ENCODE results near the gene POLR2F. TPM values are rescaled to one million over a fixed set of nuclear protein-coding genes. Genes with fewer than 3 reads are reported as not detected.

Gene POLR2F
- total RNA-seq, 4 donors from 2014 or later: 31.5 to 63.8 (median 43.3) TPM

DNA sequence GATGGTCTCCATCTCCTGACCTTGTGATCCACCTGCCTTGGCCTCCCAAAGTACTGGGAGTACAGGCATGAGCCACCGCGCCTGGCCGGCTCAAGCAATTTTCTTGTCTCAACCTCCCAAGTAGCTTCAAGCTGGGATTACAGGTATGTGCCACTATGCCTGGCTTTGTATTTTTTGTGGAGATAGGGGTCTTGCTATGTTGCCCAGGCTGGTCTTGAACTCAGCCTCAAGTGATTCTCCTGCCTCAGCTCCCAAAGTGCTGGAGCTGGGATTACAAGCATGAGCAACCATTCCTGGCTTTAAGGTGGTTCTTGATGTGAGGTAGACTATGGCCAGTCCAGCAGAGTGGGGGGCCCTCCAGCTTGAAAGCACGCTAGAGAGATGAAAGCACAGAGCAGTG, 7.6 kb downstream of the POLR2F start:
- no peaks in the 10 kb centered on the region for H3K9me3 ChIP-seq
- H3K27ac ChIP-seq: no peak overlapping the region
- no peak for TF ChIP-seq POLR2A (IDR thresholded peaks at IDR 0.05)
- TF ChIP-seq, protein P1, sequence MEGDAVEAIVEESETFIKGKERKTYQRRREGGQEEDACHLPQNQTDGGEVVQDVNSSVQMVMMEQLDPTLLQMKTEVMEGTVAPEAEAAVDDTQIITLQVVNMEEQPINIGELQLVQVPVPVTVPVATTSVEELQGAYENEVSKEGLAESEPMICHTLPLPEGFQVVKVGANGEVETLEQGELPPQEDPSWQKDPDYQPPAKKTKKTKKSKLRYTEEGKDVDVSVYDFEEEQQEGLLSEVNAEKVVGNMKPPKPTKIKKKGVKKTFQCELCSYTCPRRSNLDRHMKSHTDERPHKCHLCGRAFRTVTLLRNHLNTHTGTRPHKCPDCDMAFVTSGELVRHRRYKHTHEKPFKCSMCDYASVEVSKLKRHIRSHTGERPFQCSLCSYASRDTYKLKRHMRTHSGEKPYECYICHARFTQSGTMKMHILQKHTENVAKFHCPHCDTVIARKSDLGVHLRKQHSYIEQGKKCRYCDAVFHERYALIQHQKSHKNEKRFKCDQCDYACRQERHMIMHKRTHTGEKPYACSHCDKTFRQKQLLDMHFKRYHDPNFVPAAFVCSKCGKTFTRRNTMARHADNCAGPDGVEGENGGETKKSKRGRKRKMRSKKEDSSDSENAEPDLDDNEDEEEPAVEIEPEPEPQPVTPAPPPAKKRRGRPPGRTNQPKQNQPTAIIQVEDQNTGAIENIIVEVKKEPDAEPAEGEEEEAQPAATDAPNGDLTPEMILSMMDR (IDR thresholded peaks at IDR 0.05): no peak
- no peak overlapping the region for H3K4me3 ChIP-seq
- H3K27me3 ChIP-seq: no peaks in the 10 kb centered on the region
- no peak for DNase-seq
- no peaks in the 10 kb centered on the region for H3K4me1 ChIP-seq
- intact Hi-C loops (cut with DNase I; ENCODE audit: low total_unique reads): no loop called here
- no peaks in the 10 kb centered on the region for H3K36me3 ChIP-seq

DNA sequence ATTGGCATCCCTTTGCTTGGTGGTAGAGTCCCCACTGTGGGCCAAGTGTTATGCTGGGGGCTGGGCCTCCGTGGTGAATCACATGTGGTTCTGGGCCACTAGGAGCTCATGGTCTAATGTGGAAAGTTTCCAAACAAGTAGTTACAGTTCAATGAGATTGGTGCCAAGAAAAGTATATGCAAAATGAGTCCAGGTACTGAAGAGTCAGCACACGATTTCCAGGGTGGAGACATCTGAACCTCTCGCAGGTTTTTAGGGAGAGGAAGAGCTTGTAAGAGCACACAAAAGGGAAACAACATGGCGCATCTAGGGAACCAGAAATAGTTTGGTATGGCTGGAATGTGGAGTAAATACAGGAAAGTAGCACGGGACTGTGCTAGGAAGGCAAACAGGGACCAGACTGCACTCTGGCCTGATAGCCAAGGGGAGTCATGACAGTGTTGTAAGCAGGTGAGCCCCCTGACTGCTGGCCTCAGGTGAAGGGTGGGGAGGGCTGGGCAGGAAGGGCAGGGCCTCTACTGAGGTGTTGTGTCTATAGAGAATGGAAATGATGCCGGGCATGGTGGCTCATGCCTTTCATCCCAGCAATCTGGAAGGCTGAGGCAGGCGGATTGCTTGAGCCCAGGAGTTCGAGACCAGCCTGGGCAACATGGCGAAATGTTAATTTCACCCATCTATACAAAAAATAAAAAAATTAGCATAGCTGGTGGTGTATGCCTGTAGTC, 12.6 kb downstream of the POLR2F start:
- intact Hi-C loops (cut with DNase I; ENCODE audit: low total_unique reads): loop anchor here (5.0 kb wide), 1 partner anchor 149 kb away; no protein-coding TSS in a partner anchor
- H3K9me3 ChIP-seq: no peaks in the 10 kb centered on the region
- no peaks in the 10 kb centered on the region for H3K27me3 ChIP-seq
- TF ChIP-seq POLR2A (IDR thresholded peaks at IDR 0.05): no peak
- TF ChIP-seq, protein P1 (IDR thresholded peaks at IDR 0.05): no peak
- no peaks in the 10 kb centered on the region for H3K4me1 ChIP-seq
- H3K36me3 ChIP-seq: no peaks in the 10 kb centered on the region
- no peak overlapping the region for H3K27ac ChIP-seq
- no peak for DNase-seq
- H3K4me3 ChIP-seq: no peak overlapping the region

DNA sequence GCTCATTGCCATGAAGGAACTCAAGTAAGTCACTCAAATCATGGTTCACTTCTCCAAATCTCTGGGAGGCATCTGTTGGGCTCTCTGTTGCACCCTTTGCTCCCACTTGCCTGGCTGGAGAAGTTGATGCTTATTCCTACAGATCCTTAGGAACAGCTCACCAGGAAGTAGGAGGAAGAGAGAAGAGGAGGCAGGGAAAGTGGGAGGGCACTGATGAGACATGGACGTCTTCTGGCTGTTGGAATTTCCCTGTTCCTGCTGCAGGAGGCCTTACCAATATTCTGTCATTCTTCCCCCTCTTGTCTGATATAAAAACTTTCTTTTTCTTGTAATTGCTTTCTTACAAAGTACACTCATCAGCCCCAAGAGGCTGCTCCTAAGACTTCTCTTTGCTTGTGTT, 13.6 kb downstream of the POLR2F start:
- Histone ChIP-seq H3K9me3 (no peaks in the 10 kb centered on the region), H3K27me3 (no peaks in the 10 kb centered on the region), H3K36me3 (no peaks in the 10 kb centered on the region), H3K27ac (no peak overlapping the region), H3K4me1 (no peaks in the 10 kb centered on the region), H3K4me3 (no peak overlapping the region)
- TF ChIP-seq POLR2A (IDR thresholded peaks at IDR 0.05): no peak
- TF ChIP-seq, protein P1 (IDR thresholded peaks at IDR 0.05): no peak
- intact Hi-C loops (cut with DNase I; ENCODE audit: low total_unique reads): loop anchor here (5.0 kb wide), 1 partner anchor 150 kb away; no protein-coding TSS in a partner anchor
- no peak for DNase-seq

DNA sequence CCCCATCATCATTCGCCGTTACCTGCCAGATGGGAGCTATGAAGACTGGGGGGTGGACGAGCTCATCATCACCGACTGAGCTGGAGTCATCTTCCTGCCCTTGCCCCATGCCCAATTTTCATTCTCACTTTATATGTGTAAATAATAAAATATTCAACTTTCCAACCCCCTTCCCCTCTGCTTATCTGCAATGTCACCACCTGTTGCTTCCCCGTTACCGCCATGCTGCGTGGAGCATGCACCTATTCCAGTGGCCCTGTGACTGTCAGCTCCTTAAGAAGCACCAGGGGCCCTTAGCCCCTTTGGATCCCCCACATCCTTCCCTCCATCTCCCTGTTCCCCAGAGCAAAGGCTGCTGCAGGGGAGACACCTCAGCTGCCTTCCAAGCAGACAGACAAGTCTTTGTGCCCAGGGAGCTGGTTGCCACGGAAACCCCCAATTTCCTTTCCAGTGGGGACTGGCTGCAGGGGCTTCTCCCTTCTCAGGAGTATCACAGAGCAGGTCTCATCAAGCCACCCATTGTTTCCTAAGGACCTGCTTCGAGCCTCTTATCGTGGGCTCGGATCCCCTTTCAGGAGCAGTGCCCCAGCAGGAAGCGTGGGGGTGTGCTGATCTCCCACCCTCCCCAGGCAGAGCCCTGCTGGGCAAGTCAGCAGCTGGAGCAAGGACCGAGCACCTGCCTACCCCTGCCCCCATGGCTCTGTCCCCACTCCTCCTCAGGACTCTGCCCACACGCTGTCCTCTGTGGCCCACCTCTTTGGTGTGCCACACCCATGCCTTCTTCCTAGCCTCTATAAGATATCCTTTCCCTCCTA, 14.3 kb downstream of the POLR2F start:
- no peak overlapping the region for H3K4me3 ChIP-seq
- H3K27me3 ChIP-seq: no peaks in the 10 kb centered on the region
- H3K27ac ChIP-seq: no peak overlapping the region
- intact Hi-C loops (cut with DNase I; ENCODE audit: low total_unique reads): loop anchor here (5.0 kb wide), 1 partner anchor 151 kb away; no protein-coding TSS in a partner anchor
- no peaks in the 10 kb centered on the region for H3K4me1 ChIP-seq
- no peak for TF ChIP-seq POLR2A (IDR thresholded peaks at IDR 0.05)
- TF ChIP-seq, protein P1 (IDR thresholded peaks at IDR 0.05): no peak
- H3K9me3 ChIP-seq: no peaks in the 10 kb centered on the region
- DNase-seq: no peak
- H3K36me3 ChIP-seq: no peaks in the 10 kb centered on the region
